T-helper 2 cell (primary cell): ENCODE measurements around the gene TGM3.

ENCODE experiments used
- DNase-seq, 5 experiments: peaks; one replicate each; pipeline versions ENCODE4 v3.0.0 to v3.0.0-alpha.2; 2012 to 2022
- total RNA-seq, 2 donors: gene quantifications; one replicate each; lab custom pipeline; 2026; lab: John Stamatoyannopoulos, UW

TGM3 gene
- total RNA-seq, result 0 reads per million in 2 donors

GRCh38 chr20:2295886-2296515 is at the start of gene TGM3:
TGM3 (plus strand) TSS chr20:2296001; CDS start chr20:2296064, 63 bp downstream.
- no peak for DNase-seq

DNA sequence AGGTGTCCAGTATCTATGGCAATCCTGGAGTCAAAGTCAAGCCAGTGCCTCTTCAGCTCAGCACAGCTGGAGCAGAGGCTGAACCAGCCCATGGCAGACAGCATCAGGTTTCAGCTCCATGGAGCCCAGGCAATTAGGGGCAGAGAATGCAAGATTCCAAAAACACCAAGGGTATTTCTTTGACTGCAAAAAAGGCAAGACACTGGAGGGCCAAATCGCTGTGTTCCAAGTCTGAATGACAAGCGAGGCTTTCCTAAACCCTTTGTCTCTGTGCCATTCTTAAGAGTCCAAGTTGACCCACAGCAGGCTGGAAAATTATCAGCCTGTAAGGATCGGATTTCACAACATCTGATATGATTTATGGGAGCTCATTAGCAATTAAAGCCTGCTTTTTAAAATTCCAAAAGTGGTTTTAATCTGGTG is 49.7 kb upstream of the TGM3 start:
- DNase-seq, result no peak

DNA sequence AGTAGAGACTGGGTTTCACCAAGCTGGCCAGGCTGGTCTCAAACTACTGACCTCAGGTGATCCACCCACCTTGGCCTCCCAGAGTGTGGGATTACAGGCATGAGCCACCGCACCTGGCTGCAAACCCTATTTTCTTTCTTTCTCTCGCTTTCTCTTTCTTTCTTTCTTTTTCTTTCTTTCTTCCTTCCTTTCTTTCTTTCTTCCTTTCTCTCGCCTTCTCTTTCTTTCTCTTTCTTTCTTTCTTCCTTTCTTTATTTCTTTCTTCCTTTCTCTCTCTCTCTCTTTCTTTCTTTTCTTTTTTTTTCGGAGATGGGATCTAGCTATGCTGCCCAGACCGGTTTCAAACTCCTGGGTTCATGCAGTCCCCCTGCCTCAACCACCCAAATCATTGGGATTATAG is 47.0 kb upstream of the TGM3 start:
- DNase-seq, result no peak

DNA sequence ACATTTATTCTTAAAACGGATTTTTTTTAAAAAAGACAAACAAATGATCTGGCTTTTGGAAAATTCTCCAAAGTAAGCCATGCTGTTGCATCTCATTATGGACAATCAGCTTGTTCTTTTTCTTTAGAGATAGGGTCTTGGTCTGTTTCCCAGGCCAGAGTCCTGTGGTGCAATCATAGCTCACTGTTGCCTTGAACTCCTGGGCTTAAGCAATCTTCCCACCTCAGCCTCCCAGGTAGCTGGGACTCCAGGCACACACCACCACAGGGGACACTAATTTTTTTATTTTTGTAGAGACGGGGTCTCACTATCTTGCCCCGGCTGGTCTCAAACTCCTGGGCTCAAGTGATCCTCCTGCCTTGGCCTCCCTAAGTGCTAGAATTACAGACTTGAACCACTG is 45.9 kb upstream of the TGM3 start:
- no peak for DNase-seq

DNA sequence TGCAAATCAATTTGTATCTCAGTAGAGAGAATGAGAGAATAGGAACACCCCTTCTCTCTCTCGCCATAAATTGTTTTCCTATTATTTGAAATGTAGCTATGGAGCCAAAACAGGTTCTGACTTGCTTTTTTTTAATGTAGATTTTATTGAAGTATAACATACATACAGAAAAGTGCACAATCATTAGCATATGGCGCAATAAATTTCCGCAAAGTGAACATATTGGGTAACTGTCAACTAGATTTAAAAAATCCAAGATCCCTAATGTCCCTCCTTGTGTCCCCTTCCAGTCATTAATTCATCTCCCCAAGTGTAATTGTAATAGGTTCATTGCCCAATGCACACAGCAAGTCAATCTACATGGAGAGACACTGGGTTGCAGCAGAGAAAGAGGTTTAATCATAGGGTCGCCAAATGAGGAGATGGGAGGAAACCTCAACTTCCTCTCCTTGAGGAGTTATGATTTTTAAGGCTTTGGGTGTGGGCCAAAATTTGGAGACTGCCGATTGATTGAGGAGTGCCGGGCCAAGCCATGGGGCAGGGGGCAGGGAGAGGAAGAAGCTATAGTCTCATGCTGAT is 43.3 kb upstream of the TGM3 start:
- DNase-seq, result no peak

GRCh38 chr20:2253256-2253655 is 42.5 kb upstream of the TGM3 start:
- no peak for DNase-seq

GRCh38 chr20:2254333-2254732 is 41.5 kb upstream of the TGM3 start:
- no peak for DNase-seq

DNA sequence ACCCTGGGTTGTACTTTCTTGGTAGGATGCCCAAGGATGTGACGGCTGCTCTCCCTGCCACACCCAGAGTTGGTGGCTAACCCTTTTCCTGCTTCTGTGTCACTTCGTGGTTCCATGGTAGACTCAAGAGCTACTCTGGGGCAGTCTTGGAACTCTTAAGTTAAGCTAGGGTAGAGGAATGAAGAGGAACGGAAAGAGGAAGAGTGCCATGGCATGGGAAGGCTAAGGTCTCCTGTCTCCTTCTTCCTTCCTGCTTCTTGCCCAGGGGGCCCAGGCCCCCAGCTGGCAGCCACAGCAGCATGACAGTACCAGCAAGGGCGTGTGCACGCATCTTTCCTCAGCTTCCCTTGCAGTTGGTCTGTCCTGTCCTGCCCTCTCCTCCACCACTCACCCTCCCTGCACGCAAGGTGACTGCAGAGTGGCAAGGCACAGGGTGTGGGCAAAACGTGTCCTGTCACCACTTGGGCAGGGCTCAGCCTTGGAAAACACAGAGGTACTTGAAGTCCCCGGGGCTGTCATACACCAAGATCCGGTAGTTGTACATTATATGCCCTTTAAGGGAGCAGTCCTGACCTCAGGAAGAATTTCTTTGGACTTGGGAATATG is 39.8 kb upstream of the TGM3 start:
- no peak for DNase-seq

- no peak for DNase-seq
Measured at GRCh38 chr20:2259731-2260130, 36.1 kb upstream of the TGM3 start.

GRCh38 chr20:2260250-2260649 is 35.6 kb upstream of the TGM3 start:
- DNase-seq, result no peak

- DNase-seq, result no peak
Measured at GRCh38 chr20:2261046-2261485, 34.7 kb upstream of the TGM3 start.

GRCh38 chr20:2261629-2262028 is 34.2 kb upstream of the TGM3 start:
- no peak for DNase-seq

DNA sequence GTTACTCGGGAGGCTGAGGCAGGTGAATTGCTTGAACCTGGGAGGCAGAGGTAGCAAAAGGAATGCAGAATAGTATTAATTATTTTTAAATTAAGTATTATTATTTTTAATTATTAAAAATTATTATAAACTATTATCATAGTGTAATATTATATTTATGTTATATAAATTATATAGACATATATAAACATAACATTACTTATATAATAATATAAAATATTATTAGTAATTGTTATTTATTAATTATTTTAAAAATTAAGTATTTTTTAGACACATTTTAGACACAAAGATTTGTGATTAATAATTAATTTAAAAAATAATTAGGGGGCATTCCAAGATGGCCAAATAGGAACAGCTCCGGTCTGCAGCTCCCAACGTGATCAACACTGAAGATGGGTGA is 31.7 kb upstream of the TGM3 start:
- DNase-seq, result no peak

DNA sequence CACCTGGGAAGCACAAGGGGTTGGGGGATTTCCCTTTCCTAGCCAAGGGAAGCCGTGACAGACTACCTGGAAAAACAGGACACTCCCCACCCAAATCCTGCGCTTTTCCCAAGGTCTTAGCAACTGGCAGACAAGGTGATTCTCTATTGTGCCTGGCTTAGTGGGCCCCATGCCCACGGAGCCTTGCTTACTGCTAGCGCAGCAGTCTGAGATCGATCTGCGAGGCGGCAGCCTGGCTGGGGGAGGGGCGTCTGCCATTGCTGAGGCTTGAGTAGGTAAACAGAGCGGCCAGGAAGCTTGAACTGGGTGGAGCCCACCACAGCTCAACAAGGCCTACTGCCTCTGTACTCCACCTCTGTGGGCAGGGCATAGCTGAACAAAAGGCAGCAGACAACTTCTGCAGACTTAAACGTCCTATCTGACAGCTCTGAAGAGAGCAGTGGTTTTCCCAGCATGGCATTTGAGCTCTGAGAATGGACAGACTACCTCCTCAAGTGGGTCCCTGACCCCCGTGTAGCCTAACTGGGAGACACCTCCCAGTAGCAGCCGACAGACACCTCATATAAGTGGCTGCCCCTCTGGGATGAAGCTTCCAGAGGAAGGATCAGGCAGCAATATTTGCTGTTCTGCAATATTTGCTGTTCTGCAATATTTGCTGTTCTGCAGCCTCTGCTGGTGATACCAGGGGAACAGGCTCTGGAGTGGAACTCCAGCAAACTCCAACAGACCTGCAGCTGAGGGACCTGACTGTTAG is 31.0 kb upstream of the TGM3 start:
- DNase-seq, result peak in 2 of 5 experiments; percentile 1 to 11

GRCh38 chr20:2273634-2274302 is 22.0 kb upstream of the TGM3 start:
- no peak for DNase-seq

- DNase-seq, result no peak
Measured at GRCh38 chr20:2276015-2276414, 19.8 kb upstream of the TGM3 start.

- no peak for DNase-seq
Measured at GRCh38 chr20:2279253-2279779, 16.5 kb upstream of the TGM3 start.

DNA sequence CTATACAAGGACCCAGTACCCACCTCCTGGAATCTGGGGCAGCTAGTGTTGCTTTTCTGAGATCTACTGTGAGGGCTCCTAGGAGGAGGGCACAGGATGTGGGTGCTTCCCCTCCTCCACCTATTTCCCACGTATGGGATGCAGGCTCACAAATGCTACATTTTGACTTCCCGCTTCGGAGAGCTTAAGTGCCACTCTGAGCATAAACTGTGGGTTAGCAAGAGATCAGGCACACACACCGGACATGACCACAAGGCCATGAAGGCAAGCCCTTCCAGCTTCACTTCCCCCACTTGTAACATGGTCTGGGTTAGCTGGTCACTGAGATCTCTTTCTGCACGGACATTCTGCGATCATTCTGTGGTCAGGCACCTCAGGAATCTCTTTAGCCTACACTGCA is 15.7 kb upstream of the TGM3 start:
- DNase-seq, result no peak

GRCh38 chr20:2281563-2281962 is 14.2 kb upstream of the TGM3 start:
- DNase-seq, result no peak

DNA sequence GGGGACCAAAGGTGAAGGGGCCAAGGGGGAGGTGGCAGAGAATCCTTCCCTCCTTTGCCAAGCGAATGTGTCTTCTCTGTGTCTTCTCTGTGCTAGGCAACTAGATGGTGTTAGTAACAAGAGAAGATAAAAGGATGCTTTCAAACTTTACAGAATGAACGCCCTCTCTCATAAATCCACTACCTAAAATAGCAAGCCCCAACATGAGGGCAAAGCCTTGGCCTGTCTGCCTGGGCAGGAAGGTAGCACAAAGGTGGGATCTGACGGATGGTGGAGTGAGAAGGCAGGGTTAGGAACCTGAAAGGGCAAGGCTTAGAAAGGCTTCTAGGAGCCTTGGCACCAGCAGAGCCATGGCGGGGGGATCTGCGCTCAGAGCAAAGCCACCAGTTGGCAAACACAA is 13.6 kb upstream of the TGM3 start:
- DNase-seq, result no peak

GRCh38 chr20:2283706-2284423 is 11.9 kb upstream of the TGM3 start:
- no peak for DNase-seq

GRCh38 chr20:2285193-2285592 is 10.6 kb upstream of the TGM3 start:
- no peak for DNase-seq
